ENCODE results near the gene TMEM69.

DNA sequence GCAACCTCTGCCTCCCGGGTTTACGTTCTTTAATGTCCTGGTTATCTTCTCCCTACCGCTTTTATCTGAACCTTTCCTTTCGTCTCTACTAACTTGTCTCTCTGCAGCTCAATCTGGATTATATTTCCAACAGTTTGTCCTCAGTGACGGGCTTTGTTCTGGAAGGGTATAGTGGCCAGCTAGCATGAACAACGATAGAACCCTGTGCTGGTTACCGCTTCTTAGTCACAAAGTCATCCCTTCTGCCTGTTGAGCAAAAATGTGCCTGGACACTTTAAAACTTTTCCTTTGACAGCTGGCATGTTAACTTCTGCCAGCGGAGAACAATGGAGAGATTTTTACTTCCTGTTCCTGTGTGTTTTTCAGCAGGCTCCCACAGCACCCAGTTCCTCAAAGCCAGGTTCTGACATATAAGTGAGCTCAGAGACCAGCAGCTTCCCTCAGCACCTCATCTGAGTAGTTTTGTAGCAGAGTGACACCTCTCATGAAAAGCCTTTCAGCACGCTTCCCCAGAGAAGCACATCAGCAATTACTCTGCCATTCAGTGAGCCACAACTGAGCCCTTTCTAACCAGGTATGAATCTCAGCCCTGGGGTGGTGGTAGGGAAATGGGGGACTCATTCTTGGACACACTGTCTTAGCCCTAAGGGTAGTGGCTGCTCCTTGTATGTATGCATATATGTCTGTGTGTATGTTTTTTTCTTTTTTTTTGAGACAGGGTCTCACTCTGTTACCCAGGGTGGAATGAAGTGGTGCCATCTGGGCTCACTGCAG, 40.5 kb upstream of the TMEM69 start:
- TF ChIP-seq ZNF121 (tag by site-specific recombination; IDR thresholded peaks at IDR 0.05) (no peak), ZBTB1 (tag by site-specific recombination; IDR thresholded peaks at IDR 0.05) (no peak), YY1 (tag by site-specific recombination; IDR thresholded peaks at IDR 0.05) (no peak), BCL11B (tag by site-specific recombination; IDR thresholded peaks at IDR 0.05; ENCODE audit: low read depth) (no peak), ZNF747 (tag by site-specific recombination; IDR thresholded peaks at IDR 0.05) (no peak), ZNF664 (tag by site-specific recombination; IDR thresholded peaks at IDR 0.05) (no peak), FEZF1 (tag by site-specific recombination; IDR thresholded peaks at IDR 0.05) (no peak), ZNF223 (tag by site-specific recombination; IDR thresholded peaks at IDR 0.05) (no peak)
- TF ChIP-seq, protein P1, sequence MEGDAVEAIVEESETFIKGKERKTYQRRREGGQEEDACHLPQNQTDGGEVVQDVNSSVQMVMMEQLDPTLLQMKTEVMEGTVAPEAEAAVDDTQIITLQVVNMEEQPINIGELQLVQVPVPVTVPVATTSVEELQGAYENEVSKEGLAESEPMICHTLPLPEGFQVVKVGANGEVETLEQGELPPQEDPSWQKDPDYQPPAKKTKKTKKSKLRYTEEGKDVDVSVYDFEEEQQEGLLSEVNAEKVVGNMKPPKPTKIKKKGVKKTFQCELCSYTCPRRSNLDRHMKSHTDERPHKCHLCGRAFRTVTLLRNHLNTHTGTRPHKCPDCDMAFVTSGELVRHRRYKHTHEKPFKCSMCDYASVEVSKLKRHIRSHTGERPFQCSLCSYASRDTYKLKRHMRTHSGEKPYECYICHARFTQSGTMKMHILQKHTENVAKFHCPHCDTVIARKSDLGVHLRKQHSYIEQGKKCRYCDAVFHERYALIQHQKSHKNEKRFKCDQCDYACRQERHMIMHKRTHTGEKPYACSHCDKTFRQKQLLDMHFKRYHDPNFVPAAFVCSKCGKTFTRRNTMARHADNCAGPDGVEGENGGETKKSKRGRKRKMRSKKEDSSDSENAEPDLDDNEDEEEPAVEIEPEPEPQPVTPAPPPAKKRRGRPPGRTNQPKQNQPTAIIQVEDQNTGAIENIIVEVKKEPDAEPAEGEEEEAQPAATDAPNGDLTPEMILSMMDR (tag by site-specific recombination; IDR thresholded peaks at IDR 0.05), result no peak
- TF ChIP-seq, protein P2, sequence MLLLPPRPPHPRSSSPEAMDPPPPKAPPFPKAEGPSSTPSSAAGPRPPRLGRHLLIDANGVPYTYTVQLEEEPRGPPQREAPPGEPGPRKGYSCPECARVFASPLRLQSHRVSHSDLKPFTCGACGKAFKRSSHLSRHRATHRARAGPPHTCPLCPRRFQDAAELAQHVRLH (tag by site-specific recombination; IDR thresholded peaks at IDR 0.05), result no peak
